ENCODE data around the gene TMEM203.

- TF ChIP-seq POLR2A (IDR thresholded peaks at IDR 0.05): no peak
- no peak for TF ChIP-seq CTCF (IDR thresholded peaks at IDR 0.05)
These were observed 31.4 kb downstream of the TMEM203 start for GRCh38 chr9:137173796-137174664.
